ENCODE results near the gene MIER1.

GRCh38 chr1:66996018-66996682 lies 71.4 kb downstream of the MIER1 start:
- TF ChIP-seq, protein P1, sequence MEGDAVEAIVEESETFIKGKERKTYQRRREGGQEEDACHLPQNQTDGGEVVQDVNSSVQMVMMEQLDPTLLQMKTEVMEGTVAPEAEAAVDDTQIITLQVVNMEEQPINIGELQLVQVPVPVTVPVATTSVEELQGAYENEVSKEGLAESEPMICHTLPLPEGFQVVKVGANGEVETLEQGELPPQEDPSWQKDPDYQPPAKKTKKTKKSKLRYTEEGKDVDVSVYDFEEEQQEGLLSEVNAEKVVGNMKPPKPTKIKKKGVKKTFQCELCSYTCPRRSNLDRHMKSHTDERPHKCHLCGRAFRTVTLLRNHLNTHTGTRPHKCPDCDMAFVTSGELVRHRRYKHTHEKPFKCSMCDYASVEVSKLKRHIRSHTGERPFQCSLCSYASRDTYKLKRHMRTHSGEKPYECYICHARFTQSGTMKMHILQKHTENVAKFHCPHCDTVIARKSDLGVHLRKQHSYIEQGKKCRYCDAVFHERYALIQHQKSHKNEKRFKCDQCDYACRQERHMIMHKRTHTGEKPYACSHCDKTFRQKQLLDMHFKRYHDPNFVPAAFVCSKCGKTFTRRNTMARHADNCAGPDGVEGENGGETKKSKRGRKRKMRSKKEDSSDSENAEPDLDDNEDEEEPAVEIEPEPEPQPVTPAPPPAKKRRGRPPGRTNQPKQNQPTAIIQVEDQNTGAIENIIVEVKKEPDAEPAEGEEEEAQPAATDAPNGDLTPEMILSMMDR (IDR thresholded peaks at IDR 0.05) = peak; percentile 54 to 80 (median 68)
- no peak for TF ChIP-seq POLR2A (IDR thresholded peaks at IDR 0.05)

Measured in esophagus squamous epithelium (tissue), 4 donors.